ENCODE measurements around the gene RAD54L. TPM values are rescaled to one million over a fixed set of nuclear protein-coding genes. Genes with fewer than 3 reads are reported as not detected.

The RAD54L gene
- total RNA-seq, 1 donor from 2014 or later = 49.0 TPM

DNA sequence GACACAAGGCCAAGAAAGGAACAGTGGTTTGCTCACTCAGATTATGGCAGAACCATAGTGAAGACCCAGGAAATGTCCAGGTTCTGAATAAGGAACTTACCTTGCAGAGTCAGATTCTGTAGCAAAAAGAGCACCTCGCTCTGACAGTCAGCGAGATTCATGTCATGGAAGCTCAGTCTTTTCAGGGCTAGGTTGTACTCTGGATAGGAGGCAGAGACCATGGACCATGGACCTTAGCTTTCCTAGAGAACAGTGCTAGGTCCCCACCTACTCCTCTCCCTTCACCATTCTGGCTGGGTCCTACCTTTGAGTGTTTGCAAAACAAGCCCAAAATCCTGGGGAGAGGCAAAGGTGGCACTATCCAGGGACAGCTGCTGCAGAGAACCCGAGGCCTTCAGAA is 32.5 kb downstream of the RAD54L start:
- intact Hi-C loops (cut with micrococcal nuclease) = no loop called here
- no peak overlapping the region for H3K27ac Mint-ChIP-seq
- peaks cover under 1% of the 10 kb centered on the region for H3K4me1 Mint-ChIP-seq (ENCODE audit: low read depth)
- DNase-seq (ENCODE audit: low spot score) = no peak
- no peak overlapping the region for H3K4me3 Mint-ChIP-seq (ENCODE audit: low read depth)
- peaks cover 82% of the 10 kb centered on the region for H3K36me3 Mint-ChIP-seq (ENCODE audit: low read depth)
- H3K9me3 Mint-ChIP-seq = no peaks in the 10 kb centered on the region
- H3K27me3 Mint-ChIP-seq (ENCODE audit: low read depth) = no peaks in the 10 kb centered on the region

DNA sequence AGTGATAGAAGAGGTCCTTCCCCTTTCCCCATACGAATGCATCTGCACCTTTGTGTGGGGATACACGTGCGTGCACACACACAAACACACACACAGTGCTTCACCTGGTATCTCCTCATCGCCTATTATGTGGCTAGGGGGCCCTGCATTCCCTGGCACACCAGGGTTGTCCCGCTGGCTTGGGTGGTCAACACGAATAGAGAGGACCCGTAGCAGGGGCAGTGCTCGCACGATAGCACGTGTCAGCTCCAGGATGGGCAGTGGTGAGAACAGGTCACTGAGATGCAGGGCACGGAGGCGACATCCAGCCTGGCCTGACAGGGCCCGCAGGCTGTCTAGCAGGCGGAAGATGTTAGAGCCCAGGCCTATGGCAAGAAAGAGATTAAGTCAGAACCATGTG is 33.5 kb downstream of the RAD54L start:
- Mint-ChIP-seq H3K27me3 (ENCODE audit: low read depth) (no peaks in the 10 kb centered on the region), H3K4me3 (ENCODE audit: low read depth) (no peak overlapping the region), H3K9me3 (no peaks in the 10 kb centered on the region), H3K4me1 (ENCODE audit: low read depth) (peaks cover 3% of the 10 kb centered on the region), H3K36me3 (ENCODE audit: low read depth) (peaks cover 78% of the 10 kb centered on the region), H3K27ac (peak overlapping the region; percentile 12)
- DNase-seq (ENCODE audit: low spot score) = no peak
- intact Hi-C loops (cut with micrococcal nuclease) = no loop called here

DNA sequence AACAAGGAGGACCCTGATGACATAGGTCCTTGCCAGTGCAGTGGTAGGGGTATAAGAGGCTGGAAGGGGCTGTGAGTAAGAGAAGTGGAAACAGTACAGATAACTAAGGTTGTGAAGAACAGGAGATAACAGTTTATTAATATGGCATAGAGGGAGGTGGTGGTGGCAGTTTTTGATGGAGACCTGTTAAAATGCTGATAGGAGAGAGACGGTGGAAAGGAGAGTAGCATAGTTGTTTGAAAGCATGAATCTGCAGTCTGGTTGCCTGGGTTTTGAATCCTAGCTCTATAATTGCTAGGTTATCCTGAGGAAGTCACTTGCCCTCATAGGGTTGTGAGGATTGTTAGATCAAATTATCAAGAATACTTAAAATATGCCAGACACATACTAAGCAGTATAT is 36.5 kb downstream of the RAD54L start:
- peaks cover 17% of the 10 kb centered on the region for H3K4me1 Mint-ChIP-seq (ENCODE audit: low read depth)
- DNase-seq (ENCODE audit: low spot score) = no peak
- H3K27me3 Mint-ChIP-seq (ENCODE audit: low read depth) = no peaks in the 10 kb centered on the region
- peaks cover 73% of the 10 kb centered on the region for H3K36me3 Mint-ChIP-seq (ENCODE audit: low read depth)
- H3K27ac Mint-ChIP-seq = no peak overlapping the region
- no peaks in the 10 kb centered on the region for H3K9me3 Mint-ChIP-seq
- intact Hi-C loops (cut with micrococcal nuclease) = no loop called here
- H3K4me3 Mint-ChIP-seq (ENCODE audit: low read depth) = no peak overlapping the region

DNA sequence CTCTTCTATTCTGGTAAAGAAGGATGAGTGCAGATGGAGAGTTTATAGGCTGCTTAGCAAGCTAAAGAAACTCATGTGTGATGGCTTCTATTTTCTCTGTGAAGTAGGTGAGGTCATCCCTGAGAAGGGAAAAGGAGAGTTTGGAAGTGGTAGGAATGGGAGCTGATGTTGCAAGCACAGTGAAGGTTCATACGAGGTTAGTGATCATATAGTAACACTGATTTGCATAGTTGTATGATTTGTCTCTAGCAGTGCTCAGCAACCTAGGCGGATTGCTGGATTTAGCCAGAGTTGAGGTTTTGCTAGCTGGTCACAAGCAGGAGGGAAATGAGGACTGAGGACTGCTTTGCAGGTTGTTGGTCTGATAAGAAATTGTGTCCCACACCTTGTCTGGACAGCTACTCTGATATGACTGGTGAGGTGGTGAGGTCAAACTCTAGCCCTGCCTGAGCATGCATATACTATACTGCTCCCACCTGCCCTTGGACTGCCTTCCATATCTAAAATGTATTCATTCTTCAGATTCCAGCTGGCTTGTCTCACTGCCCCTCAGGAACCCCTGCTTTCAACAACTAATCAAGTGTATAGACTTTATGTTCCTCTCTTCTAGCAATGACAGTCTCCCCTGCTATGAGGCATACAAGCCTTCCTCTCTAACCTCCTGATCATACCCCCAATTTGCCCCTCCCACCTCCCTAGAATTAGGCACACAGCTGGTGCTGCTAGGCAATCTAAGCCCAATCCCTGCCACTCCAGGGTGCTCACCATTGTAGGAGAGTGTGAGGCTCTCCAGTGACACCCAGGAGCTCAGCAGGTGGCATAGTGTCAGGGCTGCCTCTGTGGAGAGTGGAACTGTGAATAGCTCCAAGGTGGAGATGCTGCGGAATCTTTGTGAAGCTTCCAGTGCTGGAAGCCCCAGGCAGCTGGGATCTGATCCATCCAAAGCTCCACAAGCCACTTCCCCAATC is 37.3 kb downstream of the RAD54L start:
- Mint-ChIP-seq H3K4me3 (ENCODE audit: low read depth) (no peak overlapping the region), H3K36me3 (ENCODE audit: low read depth) (peaks cover 72% of the 10 kb centered on the region), H3K27ac (no peak overlapping the region), H3K4me1 (ENCODE audit: low read depth) (peaks cover 19% of the 10 kb centered on the region), H3K9me3 (no peaks in the 10 kb centered on the region), H3K27me3 (ENCODE audit: low read depth) (no peaks in the 10 kb centered on the region)
- intact Hi-C loops (cut with micrococcal nuclease) = no loop called here
- DNase-seq (ENCODE audit: low spot score) = no peak

DNA sequence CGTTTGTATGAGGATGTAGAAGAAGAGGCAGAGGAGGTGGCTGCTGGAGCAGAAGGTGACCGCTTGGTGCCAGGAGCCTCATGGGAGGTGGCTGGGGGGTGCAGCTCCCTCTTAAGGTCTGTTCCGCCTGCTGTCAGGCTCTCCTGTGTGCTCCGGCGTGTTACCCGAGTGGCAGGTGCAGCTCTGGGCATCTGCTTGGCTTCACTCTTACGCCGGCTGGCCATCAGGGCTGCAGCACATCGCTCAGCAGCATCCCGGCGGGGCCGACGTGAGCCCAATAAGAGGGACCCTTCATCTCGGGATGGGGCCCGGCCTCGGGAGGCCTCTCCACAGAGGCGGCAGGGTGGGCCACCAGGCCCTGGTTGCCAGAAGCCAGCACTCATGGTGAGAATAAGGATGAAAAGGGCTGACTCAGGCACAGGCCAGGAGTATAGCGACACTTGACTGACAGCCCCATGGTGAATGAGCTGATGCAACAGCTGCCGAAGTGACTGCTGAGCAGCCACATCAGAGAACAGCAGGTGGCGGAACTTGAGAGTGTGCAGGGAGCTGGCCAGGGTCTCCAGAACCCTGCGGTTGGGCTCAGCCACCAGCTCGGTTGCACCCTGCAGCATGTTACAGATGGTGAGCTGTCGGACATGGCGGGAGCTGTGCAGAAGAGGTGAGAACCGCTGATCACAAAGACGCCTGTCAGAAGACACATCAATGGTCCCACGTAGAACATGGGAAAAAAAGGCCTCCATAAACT is 38.3 kb downstream of the RAD54L start:
- no peak overlapping the region for H3K27ac Mint-ChIP-seq
- no peaks in the 10 kb centered on the region for H3K9me3 Mint-ChIP-seq
- DNase-seq (ENCODE audit: low spot score) = peak; percentile 25
- peaks cover 19% of the 10 kb centered on the region for H3K4me1 Mint-ChIP-seq (ENCODE audit: low read depth)
- H3K36me3 Mint-ChIP-seq (ENCODE audit: low read depth) = peaks cover 71% of the 10 kb centered on the region
- intact Hi-C loops (cut with micrococcal nuclease) = no loop called here
- no peaks in the 10 kb centered on the region for H3K27me3 Mint-ChIP-seq (ENCODE audit: low read depth)
- H3K4me3 Mint-ChIP-seq (ENCODE audit: low read depth) = no peak overlapping the region

DNA sequence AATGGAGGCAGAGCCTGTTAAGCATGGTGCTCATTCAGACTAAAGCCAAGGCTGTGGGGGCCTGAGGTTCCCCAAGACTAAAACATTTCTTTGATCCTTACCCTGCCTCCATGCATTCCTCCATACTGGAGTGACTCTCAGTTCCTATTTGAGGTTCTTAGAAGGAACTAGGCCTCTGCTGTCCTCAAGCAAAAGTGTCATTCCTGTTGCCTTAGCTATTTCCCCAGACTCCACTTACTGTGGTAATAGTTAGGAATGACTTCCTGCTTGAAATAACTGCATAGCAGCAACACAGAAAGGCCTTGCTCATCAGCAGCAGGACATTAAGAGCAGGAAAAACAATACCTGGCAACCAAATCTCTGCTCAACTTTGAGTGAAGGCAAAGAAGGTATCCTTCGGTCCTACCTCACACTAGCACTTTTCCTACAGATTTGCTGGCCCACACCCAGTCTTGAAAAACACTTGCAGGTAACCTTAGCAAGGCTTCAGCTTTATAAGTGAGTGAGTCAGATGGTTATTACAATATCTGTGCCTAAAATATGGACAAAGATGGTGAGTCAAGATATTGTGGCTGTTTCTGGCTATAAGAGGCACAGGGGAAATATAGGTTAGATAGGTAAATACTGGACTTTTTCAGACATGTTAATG is 41.0 kb downstream of the RAD54L start:
- intact Hi-C loops (cut with micrococcal nuclease) = no loop called here
- no peaks in the 10 kb centered on the region for H3K9me3 Mint-ChIP-seq
- H3K27me3 Mint-ChIP-seq (ENCODE audit: low read depth) = no peaks in the 10 kb centered on the region
- no peak for DNase-seq (ENCODE audit: low spot score)
- H3K4me1 Mint-ChIP-seq (ENCODE audit: low read depth) = peaks cover 19% of the 10 kb centered on the region
- peaks cover 56% of the 10 kb centered on the region for H3K36me3 Mint-ChIP-seq (ENCODE audit: low read depth)
- H3K4me3 Mint-ChIP-seq (ENCODE audit: low read depth) = no peak overlapping the region
- no peak overlapping the region for H3K27ac Mint-ChIP-seq

DNA sequence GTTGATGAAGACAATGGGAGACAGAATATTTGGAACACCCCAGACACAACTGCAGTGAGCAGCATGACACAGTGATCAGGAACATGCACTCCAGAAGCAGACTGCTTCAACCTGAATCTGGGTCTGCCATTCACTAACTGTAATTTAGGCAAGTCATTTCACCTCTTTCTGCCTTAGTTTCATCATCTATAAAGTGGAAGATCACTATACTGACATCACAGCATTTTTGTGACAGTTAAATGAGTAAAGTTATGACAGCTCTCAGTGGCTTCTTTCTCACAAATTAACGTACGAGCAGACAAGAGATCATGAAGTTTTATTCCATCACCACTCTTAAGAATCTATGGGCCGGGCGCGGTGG is 41.6 kb downstream of the RAD54L start:
- no peak overlapping the region for H3K4me3 Mint-ChIP-seq (ENCODE audit: low read depth)
- no peak for DNase-seq (ENCODE audit: low spot score)
- peaks cover 19% of the 10 kb centered on the region for H3K4me1 Mint-ChIP-seq (ENCODE audit: low read depth)
- no peak overlapping the region for H3K27ac Mint-ChIP-seq
- H3K27me3 Mint-ChIP-seq (ENCODE audit: low read depth) = no peaks in the 10 kb centered on the region
- intact Hi-C loops (cut with micrococcal nuclease) = no loop called here
- no peaks in the 10 kb centered on the region for H3K9me3 Mint-ChIP-seq
- H3K36me3 Mint-ChIP-seq (ENCODE audit: low read depth) = peaks cover 53% of the 10 kb centered on the region

DNA sequence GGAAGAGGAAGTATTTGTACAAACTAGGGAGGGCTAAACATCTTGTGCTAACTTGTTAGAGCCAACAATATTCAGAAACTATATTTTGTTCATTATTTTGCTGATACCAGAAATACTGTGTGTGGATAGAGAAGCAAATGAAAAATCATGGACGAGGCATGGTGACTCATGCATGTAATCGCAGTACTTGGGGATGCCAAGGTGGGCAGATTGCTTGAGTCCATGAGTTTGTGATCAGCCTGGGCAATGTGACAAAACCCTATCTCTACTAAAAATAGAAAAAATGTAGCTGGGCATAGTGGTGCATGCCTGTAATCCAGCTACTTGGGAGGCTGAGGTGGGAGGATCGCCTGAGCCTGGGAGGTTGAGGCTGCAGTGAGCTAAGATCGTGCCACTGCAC is 42.4 kb downstream of the RAD54L start:
- H3K36me3 Mint-ChIP-seq (ENCODE audit: low read depth) = peaks cover 47% of the 10 kb centered on the region
- H3K9me3 Mint-ChIP-seq = no peaks in the 10 kb centered on the region
- H3K4me3 Mint-ChIP-seq (ENCODE audit: low read depth) = no peak overlapping the region
- intact Hi-C loops (cut with micrococcal nuclease) = no loop called here
- no peak for DNase-seq (ENCODE audit: low spot score)
- H3K4me1 Mint-ChIP-seq (ENCODE audit: low read depth) = peaks cover 19% of the 10 kb centered on the region
- H3K27ac Mint-ChIP-seq = no peak overlapping the region
- H3K27me3 Mint-ChIP-seq (ENCODE audit: low read depth) = no peaks in the 10 kb centered on the region

DNA sequence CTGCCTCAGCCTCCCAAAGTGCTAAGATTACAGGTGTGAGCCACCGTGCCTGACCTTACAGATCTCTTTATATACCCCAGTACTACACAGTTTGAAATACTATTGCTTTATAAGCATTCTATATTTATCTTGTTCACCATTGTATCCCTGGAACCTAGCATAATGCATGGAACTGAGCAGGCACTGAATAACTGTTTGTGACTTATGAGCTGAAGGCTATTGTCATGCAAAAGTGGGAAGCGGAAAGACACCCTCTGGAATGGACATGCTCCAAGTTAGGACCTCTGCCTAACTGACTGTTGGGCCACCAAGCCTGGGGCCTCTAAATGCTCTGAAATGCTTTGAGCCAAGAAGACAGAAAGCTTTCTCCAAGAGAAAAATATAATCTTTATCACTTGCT is 47.7 kb downstream of the RAD54L start:
- no peak overlapping the region for H3K4me3 Mint-ChIP-seq (ENCODE audit: low read depth)
- intact Hi-C loops (cut with micrococcal nuclease) = no loop called here
- H3K36me3 Mint-ChIP-seq (ENCODE audit: low read depth) = peaks cover 44% of the 10 kb centered on the region
- H3K27me3 Mint-ChIP-seq (ENCODE audit: low read depth) = no peaks in the 10 kb centered on the region
- H3K4me1 Mint-ChIP-seq (ENCODE audit: low read depth) = peaks cover 10% of the 10 kb centered on the region
- no peak for DNase-seq (ENCODE audit: low spot score)
- H3K9me3 Mint-ChIP-seq = no peaks in the 10 kb centered on the region
- H3K27ac Mint-ChIP-seq = no peak overlapping the region

DNA sequence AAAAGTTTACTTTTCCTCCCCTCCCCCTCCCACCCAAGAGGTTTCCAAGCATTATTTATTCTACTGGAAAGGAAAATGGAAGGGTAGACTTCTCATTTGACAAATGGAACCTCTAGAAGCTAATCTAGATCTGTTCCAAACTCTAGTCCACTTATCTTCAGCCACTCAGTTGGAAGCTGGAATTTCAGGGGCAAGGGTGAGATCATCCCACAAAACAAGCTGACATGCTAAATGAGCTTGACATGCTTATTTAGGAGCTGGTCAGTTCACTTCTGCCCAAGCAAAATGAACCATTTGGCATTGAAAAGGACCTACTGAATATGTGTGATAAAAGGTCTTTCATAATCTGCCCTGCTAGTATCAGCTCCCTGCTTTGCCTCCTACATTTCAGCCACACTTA is 50.8 kb downstream of the RAD54L start:
- Mint-ChIP-seq H3K27me3 (ENCODE audit: low read depth) (no peaks in the 10 kb centered on the region), H3K4me3 (ENCODE audit: low read depth) (no peak overlapping the region), H3K4me1 (ENCODE audit: low read depth) (peaks cover 22% of the 10 kb centered on the region), H3K27ac (no peak overlapping the region), H3K36me3 (ENCODE audit: low read depth) (peaks cover 42% of the 10 kb centered on the region), H3K9me3 (no peaks in the 10 kb centered on the region)
- intact Hi-C loops (cut with micrococcal nuclease) = no loop called here
- no peak for DNase-seq (ENCODE audit: low spot score)

DNA sequence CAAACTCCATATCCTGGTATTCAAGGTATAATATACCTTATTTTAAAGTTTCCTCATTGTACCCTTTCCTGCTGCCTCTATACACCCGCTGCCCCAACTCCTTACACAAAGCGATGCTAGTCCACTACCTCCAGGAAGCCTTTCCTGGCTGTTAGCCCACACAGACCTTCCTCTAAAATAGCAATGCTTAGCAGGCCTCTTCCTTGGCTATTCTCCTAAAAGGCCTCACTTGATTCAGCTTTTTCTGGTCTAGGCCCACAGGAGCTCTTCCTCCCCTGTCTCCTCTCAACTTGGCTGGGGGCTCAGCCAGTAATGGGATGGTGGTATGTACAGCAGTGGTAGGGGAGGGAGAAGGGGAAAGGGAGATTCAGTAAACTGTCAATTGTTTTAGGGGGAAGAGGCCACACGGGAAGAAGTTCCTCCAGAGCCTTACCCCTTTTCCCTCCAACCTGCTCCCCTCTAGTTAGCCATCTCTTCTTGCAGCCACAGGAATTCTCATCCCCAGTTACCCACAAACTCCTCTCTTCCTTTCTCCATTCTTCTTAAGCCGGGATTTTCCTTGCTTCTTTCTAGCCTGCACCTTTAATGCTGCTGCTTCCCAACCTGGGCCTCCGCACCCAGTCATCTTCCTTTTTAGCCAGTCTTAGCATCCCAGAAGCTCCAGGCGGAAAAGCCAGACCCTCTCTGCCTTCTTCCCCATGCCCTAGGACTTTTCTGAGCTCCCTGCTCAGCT is 53.3 kb downstream of the RAD54L start:
- peak overlapping the region; percentile 99 for H3K4me3 Mint-ChIP-seq (ENCODE audit: low read depth)
- no peaks in the 10 kb centered on the region for H3K27me3 Mint-ChIP-seq (ENCODE audit: low read depth)
- H3K27ac Mint-ChIP-seq = peak overlapping the region; percentile 97
- intact Hi-C loops (cut with micrococcal nuclease) = no loop called here
- no peaks in the 10 kb centered on the region for H3K9me3 Mint-ChIP-seq
- DNase-seq (ENCODE audit: low spot score) = no peak
- H3K4me1 Mint-ChIP-seq (ENCODE audit: low read depth) = peaks cover 28% of the 10 kb centered on the region
- peaks cover 47% of the 10 kb centered on the region for H3K36me3 Mint-ChIP-seq (ENCODE audit: low read depth)

DNA sequence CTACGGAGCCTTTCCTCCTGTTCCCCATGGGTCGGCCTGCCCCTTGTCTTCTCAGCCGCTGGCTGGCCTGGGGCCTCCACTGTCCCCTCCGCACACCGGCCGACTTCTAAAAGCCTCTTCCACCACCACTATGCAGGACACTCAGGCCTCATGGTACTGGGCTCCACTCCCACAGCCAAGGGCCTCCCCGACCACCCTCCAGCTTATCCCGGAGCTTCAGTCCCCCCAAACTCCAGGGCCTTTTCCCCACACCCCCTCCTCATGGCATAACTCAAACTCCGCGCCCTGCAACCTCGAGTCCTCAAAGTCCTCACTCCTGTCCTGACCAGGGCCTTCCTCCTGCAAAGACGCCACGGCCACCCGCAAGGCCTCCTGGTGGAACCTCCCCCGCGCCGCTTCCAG is 53.8 kb downstream of the RAD54L start:
- Mint-ChIP-seq H3K4me1 (ENCODE audit: low read depth) (peaks cover 31% of the 10 kb centered on the region), H3K9me3 (no peaks in the 10 kb centered on the region), H3K4me3 (ENCODE audit: low read depth) (peak overlapping the region; percentile 99), H3K36me3 (ENCODE audit: low read depth) (peaks cover 46% of the 10 kb centered on the region), H3K27me3 (ENCODE audit: low read depth) (no peaks in the 10 kb centered on the region), H3K27ac (peak overlapping the region; percentile 97)
- DNase-seq (ENCODE audit: low spot score) = no peak
- intact Hi-C loops (cut with micrococcal nuclease) = no loop called here
